ENCODE data around the gene MYG1. TPM values are rescaled to one million over a fixed set of nuclear protein-coding genes. Genes with fewer than 3 reads are reported as not detected.

The MYG1 gene
- 21.0 and 28.4 TPM in 2 replicates for total RNA-seq

DNA sequence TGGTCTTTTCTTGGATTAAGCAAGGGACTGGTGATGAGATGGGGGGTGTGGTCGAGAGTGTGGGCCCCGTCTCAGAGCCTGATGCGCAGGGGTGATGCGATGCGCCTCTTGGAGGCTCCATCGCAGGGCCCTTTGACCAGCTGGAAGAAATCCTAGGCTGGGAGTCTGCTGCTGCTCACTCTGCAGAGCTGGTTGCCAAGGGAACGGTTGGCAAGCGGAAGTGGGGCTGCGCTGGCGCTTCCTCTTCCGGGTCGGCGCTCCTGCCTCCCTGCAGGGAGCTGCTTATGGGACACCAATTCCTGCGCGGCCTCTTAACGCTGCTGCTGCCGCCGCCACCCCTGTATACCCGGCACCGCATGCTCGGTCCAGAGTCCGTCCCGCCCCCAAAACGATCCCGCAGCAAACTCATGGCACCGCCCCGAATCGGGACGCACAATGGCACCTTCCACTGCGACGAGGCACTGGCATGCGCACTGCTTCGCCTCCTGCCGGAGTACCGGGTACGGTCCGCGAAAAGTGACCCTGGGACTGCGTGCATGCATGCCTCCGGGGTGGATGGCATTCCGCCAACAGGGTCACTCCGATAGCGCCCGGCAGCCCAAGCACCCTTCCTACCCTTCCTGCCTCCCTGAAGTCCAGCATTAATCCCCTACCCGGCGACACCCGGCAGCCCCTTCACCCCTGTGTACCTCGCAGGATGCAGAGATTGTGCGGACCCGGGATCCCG, at the start of gene MYG1:
TSS of gene MYG1 (plus strand) at position 242 of the 727 bp plus-strand sequence. CDS start at position 285, 43 bp downstream.

DNA sequence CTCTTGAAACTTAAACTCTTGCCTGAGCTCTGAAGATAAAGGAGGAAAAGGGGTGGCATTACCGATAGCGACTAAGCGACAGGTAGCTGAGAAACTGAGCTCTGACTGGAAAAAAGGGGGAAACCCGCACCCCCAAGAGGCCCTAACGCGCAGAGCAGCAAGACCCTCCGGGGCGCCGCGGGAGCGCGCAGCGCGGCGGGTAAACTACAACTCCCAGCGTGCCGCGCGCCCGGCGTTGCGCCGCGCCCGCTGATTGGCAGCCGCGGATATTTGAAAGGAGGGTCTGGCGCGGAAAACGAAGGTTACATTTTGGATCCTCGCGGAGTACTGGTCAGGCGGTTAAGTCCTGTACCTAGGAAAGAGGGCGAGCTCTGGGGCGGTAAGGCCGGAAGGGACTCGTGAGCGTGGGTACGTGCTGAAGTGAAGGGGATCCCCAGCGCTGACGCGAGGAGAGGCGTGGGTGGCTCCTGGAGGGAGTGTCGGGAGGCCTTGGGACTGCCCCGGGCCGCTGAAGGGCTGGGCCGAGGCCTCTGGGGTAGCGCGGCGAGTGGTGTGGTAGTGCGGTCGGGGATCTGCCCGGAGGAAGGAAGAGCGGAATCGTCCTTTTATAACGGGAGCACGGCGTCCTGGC, 31.4 kb upstream of the MYG1 start, which contains the start of gene ESPL1:
TSS of gene ESPL1 (plus strand) at position 301 of the 631 bp plus-strand sequence. CDS start 468 bp downstream, outside the sequence.

DNA sequence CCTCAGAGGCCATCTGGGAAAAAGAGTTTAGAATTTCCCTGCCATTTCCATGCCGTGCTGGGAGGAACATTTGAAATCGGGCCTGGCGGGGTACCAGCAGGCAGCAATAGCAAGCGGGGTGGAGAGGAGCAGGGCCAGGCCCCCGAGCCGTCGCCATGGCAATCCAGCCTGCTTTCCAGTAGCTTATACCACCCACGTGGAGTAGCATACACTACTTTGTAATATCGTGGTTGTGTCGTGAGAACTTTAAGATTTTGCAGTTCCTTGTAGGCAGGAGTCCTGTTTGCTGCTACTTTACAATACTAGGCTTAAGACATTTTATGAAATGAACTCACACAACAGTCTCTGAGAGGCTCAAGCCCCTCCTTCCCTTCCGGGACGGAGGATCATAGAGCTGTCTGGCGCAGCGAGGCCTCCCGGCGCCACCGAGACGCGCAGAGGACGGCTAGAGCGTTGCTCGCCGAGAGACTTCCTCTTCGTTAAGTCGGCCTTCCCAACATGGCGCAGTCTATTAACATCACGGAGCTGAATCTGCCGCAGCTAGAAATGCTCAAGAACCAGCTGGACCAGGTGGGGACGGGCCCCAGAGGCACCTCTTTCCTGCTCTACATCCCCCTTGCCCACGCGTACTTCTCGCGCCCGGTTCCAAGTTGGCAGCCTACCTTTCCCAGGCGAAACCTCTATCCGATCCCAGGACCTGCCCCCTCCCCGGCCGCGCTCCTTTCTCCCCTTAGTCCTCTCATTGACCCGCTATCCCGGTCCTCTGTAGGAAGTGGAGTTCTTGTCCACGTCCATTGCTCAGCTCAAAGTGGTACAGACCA, 4.2 kb upstream of the MYG1 start, which contains the start of gene PFDN5:
TSS of gene PFDN5 (plus strand) at position 473 of the 821 bp plus-strand sequence. CDS start at position 499, 26 bp downstream.

GRCh38 chr12:53336181-53336681, 36.7 kb downstream of the MYG1 start, which contains the start of gene SP7:
TSS of gene SP7 (minus strand) at chr12:53336354. CDS start at chr12:53335646, 708 bp downstream.

Other genes starting within 250 kb of the MYG1 start
- gene TNS2, start 249.6 kb upstream of the MYG1 start, total RNA-seq, result 0.34 and 3.1 TPM in 2 replicates
- gene SPRYD3, start 220.3 kb upstream of the MYG1 start, total RNA-seq, result 24.3 and 25.5 TPM in 2 replicates
- gene IGFBP6, start 202.0 kb upstream of the MYG1 start, total RNA-seq, result 18.2 and 108 TPM in 2 replicates
- gene SOAT2, start 196.2 kb upstream of the MYG1 start, total RNA-seq, result not detected in 2 replicates
- gene ZNF740, start 119.0 kb upstream of the MYG1 start, total RNA-seq, result 13.3 and 20.4 TPM in 2 replicates
- gene CSAD, start 118.8 kb upstream of the MYG1 start, total RNA-seq, result 5.5 and 12.0 TPM in 2 replicates
- 2.6 and 3.1 TPM in 2 replicates for gene ITGB7, start 92.4 kb upstream of the MYG1 start, total RNA-seq
- 33.2 and 96.8 TPM in 2 replicates for gene RARG, start 67.5 kb upstream of the MYG1 start, total RNA-seq
- 0.34 and 1.1 TPM in 2 replicates for gene ESPL1, start 31.4 kb upstream of the MYG1 start, total RNA-seq
- gene PFDN5, start 4.2 kb upstream of the MYG1 start, total RNA-seq, result 191 and 243 TPM in 2 replicates
- gene AAAS, start 21.9 kb downstream of the MYG1 start, total RNA-seq, result 25.3 and 32.5 TPM in 2 replicates
- not detected in 2 replicates for gene SP7, start 36.7 kb downstream of the MYG1 start, total RNA-seq
- gene SP1, start 80.5 kb downstream of the MYG1 start, total RNA-seq, result 41.0 and 50.3 TPM in 2 replicates
- gene AMHR2, start 124.2 kb downstream of the MYG1 start, total RNA-seq, result not detected in 2 replicates
- 24.5 and 41.0 TPM in 2 replicates for gene PRR13, start 142.0 kb downstream of the MYG1 start, total RNA-seq
- 193 and 385 TPM in 2 replicates for gene PCBP2, start 152.4 kb downstream of the MYG1 start, total RNA-seq
- gene MAP3K12, start 199.8 kb downstream of the MYG1 start, total RNA-seq, result 1.7 and 7.0 TPM in 2 replicates
- gene TARBP2, start 201.6 kb downstream of the MYG1 start, total RNA-seq, result 26.8 and 27.3 TPM in 2 replicates
- gene NPFF, start 207.8 kb downstream of the MYG1 start, total RNA-seq, result not detected in 2 replicates